H54 (cell line): ENCODE data around the gene SMTNL1.

ENCODE experiments used
- DNase-seq: peaks from one replicate; pipeline ENCODE4 v3.0.0; 2011; ENCODE audit warnings: low spot score, mixed read lengths; ENCODE audit not compliant: insufficient read length
- FAIRE-seq: peaks from 3 replicates; lab custom pipeline; 2011; peaks lifted over from hg19 to GRCh38; lab: Jason Lieb, UNC
- POLR2A ChIP-seq: IDR thresholded peaks from 2 replicates; pipeline ENCODE4 v1.6.1; 2011; ENCODE audit warnings: low read depth, mild to moderate bottlenecking, low read length

SMTNL1 gene

DNA sequence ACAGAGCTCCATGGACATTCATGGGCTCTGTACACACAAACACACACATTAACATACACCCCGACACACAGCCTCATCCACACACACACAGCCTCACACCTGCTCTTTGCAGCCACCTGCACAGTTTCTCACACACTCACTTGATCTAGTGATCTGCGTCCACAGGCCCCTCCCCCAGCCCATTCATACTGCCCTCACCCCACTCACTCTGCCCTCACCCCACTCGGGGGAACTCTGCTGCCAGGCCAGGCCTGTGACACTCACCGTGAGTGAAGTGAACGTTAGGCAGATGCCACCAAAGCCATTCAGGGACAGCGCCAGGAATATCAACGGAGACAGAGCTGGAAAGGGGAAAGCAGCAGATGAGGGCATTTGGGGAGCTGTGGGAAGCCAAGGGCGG is 36.9 kb upstream of the SMTNL1 start:
- TF ChIP-seq POLR2A = no peak
- DNase-seq (no peak), FAIRE-seq (no peak)

- DNase-seq (no peak), FAIRE-seq (no peak)
- no peak for TF ChIP-seq POLR2A
These were observed 36.5 kb upstream of the SMTNL1 start for GRCh38 chr11:57500926-57501325.

DNA sequence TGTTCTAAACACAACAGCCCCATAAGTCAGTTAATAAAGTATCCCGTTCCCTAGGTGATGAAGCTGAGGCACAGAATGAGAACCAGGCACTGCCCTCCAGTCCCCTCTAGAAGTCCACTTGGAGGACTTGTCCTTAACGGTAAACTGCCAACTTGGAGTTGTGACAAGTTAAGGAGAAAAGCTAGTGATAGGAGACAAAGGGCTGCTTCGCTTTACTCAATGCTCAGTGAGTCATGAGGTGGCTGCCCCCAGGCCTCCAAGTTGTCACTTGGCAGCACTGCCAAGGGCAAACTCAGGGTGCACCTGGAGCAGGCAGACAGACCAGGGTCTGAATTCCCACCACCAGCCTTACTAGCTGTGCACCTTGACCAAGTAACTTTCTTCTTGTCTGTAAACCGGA is 35.4 kb upstream of the SMTNL1 start:
- no peak for FAIRE-seq
- DNase-seq = no peak
- no peak for TF ChIP-seq POLR2A

DNA sequence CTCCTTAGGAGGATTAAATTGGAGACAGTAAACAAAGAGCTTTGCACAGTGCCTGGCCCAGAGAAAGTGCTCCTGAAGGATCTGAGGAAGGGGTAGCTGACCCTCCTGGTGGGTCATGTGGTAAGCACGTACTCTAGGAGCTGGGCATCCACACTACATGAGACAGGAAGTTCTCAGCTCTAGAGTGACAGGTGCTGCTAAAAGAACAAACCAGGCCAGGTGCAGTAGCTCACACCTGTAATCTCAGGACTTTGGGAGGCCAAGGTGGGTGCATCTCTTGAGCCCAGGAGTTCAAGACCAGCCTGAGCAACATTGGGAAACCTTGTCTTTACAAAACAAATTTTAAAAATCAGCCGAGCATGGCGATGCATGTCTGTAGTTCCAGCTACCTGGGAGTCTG is 35.0 kb upstream of the SMTNL1 start:
- no peak for FAIRE-seq
- TF ChIP-seq POLR2A = no peak
- no peak for DNase-seq

DNA sequence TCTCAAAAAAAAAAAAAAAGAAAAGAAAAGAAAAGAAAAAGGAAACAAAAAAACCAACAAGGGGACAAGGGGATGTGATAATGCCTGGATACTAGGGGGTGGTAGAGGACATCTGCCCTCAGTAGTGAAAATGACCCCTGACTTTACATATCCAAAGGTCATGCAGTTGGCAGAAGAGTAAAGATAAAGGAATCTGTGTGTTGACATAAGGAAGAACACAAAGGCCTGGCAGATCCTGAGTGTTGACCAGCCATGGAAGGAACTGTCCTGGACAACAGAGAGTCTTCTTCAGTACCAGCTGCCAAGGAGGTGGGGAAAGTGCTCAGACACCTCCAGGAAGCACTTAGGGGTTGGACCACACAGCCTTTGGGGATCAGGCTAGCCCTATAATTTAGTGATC is 34.5 kb upstream of the SMTNL1 start:
- no peak for DNase-seq
- no peak for FAIRE-seq
- no peak for TF ChIP-seq POLR2A

GRCh38 chr11:57504511-57504910 is 32.9 kb upstream of the SMTNL1 start:
- TF ChIP-seq POLR2A = no peak
- DNase-seq (no peak), FAIRE-seq (no peak)

- FAIRE-seq (no peak), DNase-seq (no peak)
- no peak for TF ChIP-seq POLR2A
These were observed 30.9 kb upstream of the SMTNL1 start for GRCh38 chr11:57506522-57506921.

- FAIRE-seq = no peak
- no peak for DNase-seq
- TF ChIP-seq POLR2A = no peak
These were observed 28.8 kb upstream of the SMTNL1 start for GRCh38 chr11:57508341-57509170.

DNA sequence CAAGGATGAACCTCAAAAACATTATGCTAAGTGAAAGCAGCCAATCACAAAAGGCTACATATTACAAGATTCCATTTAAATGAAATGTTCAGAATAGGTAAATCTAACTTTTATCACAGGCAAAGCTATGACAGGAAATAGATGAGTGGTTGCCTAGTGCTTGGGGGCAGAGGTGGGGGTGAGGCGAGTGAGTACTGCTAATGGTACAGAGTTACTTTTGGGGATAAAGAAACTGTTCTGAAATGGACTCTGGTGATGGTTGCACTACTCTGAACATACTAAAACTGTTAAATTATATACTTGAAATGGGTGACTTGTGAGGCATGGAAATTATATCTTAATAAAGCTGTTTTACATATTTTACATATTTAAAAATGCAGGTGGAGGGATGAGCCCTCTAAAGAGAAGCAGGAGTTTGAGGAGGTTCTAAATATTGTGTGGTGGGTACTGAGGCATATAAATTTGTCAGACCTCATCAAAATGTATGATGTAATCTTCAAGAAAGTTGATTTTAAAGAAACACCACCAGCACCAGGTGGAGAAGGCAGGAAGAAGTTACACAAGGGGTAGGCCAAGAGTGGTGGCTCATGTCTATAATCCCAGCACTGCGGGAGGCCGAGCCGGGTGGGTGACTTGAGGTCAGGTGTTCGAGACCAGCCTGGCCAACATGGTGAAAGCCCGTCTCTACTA is 25.5 kb upstream of the SMTNL1 start:
- FAIRE-seq = no peak
- DNase-seq = no peak
- no peak for TF ChIP-seq POLR2A

GRCh38 chr11:57512646-57513451 is 24.5 kb upstream of the SMTNL1 start:
- FAIRE-seq (no peak), DNase-seq (no peak)
- no peak for TF ChIP-seq POLR2A

GRCh38 chr11:57513452-57513795 is 24.0 kb upstream of the SMTNL1 start:
- DNase-seq = no peak
- TF ChIP-seq POLR2A = no peak
- FAIRE-seq = no peak

GRCh38 chr11:57513911-57514537 is 23.4 kb upstream of the SMTNL1 start:
- no peak for DNase-seq
- TF ChIP-seq POLR2A = no peak
- FAIRE-seq = no peak

DNA sequence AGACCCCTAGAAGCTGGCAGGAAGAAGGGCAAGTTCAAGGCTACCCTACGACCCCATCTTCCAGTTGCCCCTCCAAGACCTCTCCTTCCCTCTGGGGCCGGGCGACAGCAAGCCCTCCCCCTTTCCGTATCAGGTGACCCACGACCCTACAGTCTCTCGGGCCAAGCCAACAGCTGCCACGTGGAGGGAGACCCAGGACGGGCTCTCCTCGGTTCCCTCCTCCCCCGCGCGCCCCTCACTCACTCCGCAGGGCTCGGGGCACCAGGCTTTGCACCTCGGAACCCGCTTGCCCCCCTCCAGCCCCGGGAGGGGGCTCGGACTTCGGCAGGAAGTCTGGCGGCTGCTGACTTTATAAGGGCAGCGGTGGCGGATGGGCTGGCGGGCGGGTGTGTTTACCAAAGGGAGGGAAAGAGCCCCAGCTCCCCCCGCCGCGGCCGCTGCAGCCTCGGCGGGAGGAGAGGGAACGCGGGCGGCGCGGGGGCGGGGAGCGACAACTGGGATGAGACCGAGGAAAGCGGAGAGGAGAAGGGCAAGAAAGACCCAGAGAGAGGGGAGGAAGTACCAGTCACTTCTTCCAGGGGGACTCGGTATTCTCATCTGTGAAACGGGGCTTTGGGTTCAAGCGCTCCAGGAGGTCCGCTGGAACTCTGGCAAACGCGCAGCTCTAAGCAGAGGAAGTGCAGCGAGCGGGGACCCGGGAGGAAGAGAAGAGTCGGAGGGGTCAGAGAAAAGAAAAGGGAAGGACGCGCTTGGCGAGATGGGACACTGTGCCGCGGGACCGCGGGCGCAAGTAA is 22.7 kb upstream of the SMTNL1 start:
- no peak for FAIRE-seq
- TF ChIP-seq POLR2A = no peak
- DNase-seq = no peak
